ENCODE measurements around the gene DDX41. TPM values are rescaled to one million over a fixed set of nuclear protein-coding genes. Genes with fewer than 3 reads are reported as not detected.

Gene DDX41
- total RNA-seq, 4 donors from 2014 or later, result 64.5 to 80.8 (median 68.5) TPM

DNA sequence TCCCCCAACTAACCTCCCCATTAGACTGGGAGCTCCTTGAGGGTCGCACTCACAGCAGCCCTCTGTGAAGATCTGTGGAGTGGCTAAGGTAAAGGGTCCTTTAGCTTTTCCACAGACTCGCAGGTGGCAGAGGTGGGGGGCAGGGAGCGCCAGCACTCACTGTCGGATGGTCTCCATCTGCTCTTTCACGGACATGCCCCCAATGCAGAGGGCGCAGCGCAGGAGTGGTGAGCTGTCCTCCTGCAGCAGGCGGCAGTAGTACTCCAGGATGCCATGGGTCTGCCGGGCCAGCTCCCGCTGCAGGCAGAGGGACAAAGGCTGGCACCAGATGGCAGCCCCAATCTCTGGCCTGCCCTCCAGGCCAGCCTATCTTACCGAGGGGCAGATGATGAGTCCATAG, 2.2 kb downstream of the DDX41 start:
- Histone ChIP-seq H3K27me3 (no peaks in the 10 kb centered on the region), H3K4me3 (no peak overlapping the region), H3K4me1 (peaks cover 0 to 39% (median 13%) of the 10 kb centered on the region in 3 donors), H3K27ac (no peak overlapping the region), H3K9me3 (no peaks in the 10 kb centered on the region), H3K36me3 (peaks cover 0 to 66% of the 10 kb centered on the region in 2 donors)
- 80% methylated on average over 1 of the region's 11 CpGs; no CpG with 5 or more reads in 1 of the 2 donors for WGBS, 2 donors (ENCODE audit: low coverage in 1 of 2)
- no peak for ATAC-seq
- TF ChIP-seq POLR2A (IDR thresholded peaks at IDR 0.05), result no peak
- TF ChIP-seq POLR2AphosphoS5 (IDR thresholded peaks at IDR 0.05), result no peak
- TF ChIP-seq EP300 (IDR thresholded peaks at IDR 0.05), result no peak
- TF ChIP-seq, protein P1, sequence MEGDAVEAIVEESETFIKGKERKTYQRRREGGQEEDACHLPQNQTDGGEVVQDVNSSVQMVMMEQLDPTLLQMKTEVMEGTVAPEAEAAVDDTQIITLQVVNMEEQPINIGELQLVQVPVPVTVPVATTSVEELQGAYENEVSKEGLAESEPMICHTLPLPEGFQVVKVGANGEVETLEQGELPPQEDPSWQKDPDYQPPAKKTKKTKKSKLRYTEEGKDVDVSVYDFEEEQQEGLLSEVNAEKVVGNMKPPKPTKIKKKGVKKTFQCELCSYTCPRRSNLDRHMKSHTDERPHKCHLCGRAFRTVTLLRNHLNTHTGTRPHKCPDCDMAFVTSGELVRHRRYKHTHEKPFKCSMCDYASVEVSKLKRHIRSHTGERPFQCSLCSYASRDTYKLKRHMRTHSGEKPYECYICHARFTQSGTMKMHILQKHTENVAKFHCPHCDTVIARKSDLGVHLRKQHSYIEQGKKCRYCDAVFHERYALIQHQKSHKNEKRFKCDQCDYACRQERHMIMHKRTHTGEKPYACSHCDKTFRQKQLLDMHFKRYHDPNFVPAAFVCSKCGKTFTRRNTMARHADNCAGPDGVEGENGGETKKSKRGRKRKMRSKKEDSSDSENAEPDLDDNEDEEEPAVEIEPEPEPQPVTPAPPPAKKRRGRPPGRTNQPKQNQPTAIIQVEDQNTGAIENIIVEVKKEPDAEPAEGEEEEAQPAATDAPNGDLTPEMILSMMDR (IDR thresholded peaks at IDR 0.05), result no peak

DNA sequence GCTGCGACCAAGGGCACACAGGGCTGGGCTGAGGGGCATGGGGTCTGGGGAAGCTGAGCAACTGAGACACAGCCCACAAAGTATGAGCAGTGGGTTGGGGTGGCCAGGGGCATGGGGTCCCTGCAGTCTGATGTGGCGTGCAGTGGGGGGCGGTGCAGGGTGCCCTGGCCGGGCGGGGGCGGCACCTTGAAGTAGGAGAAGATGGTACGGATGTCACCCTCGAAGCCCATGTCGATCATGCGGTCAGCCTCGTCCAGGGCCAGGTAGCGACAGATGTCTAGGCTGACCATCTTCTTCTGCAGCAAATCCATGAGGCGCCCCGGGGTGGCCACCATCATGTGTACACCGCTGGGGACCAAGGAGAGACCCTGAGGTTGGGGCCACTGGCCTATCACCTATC, 3.3 kb downstream of the DDX41 start:
- TF ChIP-seq, protein P1 (IDR thresholded peaks at IDR 0.05), result no peak
- TF ChIP-seq POLR2A (IDR thresholded peaks at IDR 0.05) (no peak), POLR2AphosphoS5 (IDR thresholded peaks at IDR 0.05) (no peak), EP300 (IDR thresholded peaks at IDR 0.05) (no peak)
- no peak overlapping the region for H3K27ac ChIP-seq
- no peaks in the 10 kb centered on the region for H3K27me3 ChIP-seq
- no peak for ATAC-seq
- no peak overlapping the region for H3K4me3 ChIP-seq
- 100% methylated on average over 8 of the region's 15 CpGs; no CpG with 5 or more reads in 1 of the 2 donors for WGBS, 2 donors (ENCODE audit: low coverage in 1 of 2)
- peaks cover 0 to 31% (median 13%) of the 10 kb centered on the region in 3 donors for H3K4me1 ChIP-seq
- no peaks in the 10 kb centered on the region for H3K9me3 ChIP-seq
- H3K36me3 ChIP-seq, result peaks cover 0 to 61% of the 10 kb centered on the region in 2 donors

DNA sequence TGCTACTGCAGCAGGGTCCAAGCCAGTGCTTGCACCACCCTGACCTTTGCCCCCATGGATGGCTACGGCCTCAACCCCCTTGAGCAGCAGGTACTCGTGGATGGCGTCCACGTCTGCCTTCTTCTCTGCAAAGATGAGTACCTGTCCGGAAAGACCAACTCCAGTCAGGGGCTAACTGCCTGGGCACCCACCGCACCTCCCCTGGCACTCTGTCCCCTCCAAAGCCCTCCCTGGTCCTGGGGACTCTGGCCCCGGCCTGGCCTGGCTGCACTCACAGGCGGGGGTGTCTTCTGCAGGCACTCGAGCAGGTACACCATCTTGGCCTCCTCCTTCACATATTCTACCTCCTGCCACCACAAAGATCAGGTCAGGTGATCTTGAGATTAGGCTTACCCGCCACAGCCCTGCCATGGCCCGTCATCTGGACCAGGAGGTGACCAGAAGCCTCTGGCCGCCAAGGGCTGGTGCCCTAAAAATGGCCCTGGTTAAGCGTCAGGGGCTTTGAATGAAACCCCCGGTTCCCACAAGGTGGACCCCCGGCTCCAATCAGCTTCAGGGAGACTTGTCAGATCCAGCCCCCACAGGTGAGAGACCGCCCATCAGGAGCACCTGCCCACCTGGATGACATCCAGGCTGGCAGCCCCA, 3.9 kb downstream of the DDX41 start:
- TF ChIP-seq, protein P1 (IDR thresholded peaks at IDR 0.05), result no peak
- TF ChIP-seq POLR2A (IDR thresholded peaks at IDR 0.05) (no peak), POLR2AphosphoS5 (IDR thresholded peaks at IDR 0.05) (no peak), EP300 (IDR thresholded peaks at IDR 0.05) (no peak)
- no peak for ATAC-seq
- Histone ChIP-seq H3K27me3 (no peaks in the 10 kb centered on the region), H3K9me3 (no peaks in the 10 kb centered on the region), H3K27ac (no peak overlapping the region), H3K4me1 (peaks cover 0 to 31% (median 13%) of the 10 kb centered on the region in 3 donors), H3K36me3 (peaks cover 0 to 61% of the 10 kb centered on the region in 2 donors), H3K4me3 (no peak overlapping the region)
- WGBS, 2 donors (ENCODE audit: low coverage in 1 of 2), result no CpG with 5 or more reads among the region's 16 CpGs

DNA sequence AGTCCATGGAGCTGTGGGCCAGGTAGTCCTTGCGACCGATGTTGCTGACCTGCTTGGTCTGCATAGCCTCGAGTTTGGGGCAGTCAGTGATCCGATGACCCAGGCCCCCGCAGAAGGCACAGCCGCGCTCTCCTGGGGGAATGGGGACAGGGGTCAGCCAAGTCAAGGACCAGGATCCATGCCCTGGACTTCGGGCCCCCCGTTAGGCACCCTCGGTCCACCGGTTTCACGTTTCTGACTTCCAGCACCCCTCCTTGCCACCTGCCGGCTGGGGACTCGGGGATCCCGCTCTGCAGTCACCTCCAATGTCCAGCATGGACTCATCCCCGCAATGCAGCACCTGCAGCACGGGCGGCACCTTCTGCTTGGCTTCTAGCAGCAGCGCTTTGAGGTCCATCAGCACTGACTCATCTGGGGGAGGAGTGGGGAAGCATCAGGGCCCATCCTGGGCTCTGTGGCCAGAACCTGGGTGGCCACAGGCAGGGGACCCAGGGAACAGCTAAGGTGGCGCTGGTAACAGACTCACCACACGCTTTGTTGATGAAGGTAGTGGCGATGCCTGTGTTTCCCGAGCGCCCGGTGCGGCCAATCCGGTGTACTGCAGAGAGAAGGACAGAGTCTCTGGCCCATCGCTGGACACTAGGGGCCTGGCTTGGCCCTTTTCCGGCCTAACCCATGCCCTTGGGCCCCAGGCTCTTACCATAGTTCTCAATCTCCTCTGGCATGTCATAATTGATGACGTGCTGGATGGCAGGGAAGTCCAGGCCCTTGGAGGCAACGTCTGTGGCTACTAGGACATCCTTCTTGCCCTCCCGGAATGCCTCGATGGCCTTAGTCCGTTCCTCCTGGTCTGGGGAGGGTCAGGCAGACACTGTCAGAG, 4.7 kb downstream of the DDX41 start:
- ATAC-seq, result no peak
- Histone ChIP-seq H3K36me3 (peaks cover 0 to 61% of the 10 kb centered on the region in 2 donors), H3K27me3 (no peaks in the 10 kb centered on the region), H3K4me3 (no peak overlapping the region), H3K4me1 (peaks cover 0 to 26% (median 11%) of the 10 kb centered on the region in 3 donors), H3K27ac (no peak overlapping the region), H3K9me3 (no peaks in the 10 kb centered on the region)
- no peak for TF ChIP-seq EP300 (IDR thresholded peaks at IDR 0.05)
- no peak for TF ChIP-seq POLR2A (IDR thresholded peaks at IDR 0.05)
- TF ChIP-seq, protein P1 (IDR thresholded peaks at IDR 0.05), result no peak
- TF ChIP-seq POLR2AphosphoS5 (IDR thresholded peaks at IDR 0.05), result no peak
- 80 to 90% methylated on average over 1 to 10 of the region's 34 CpGs for WGBS, 2 donors (ENCODE audit: low coverage in 1 of 2)

Measured in gastroesophageal sphincter (tissue), 4 donors.